ENCODE results near the gene XPNPEP2.

DNA sequence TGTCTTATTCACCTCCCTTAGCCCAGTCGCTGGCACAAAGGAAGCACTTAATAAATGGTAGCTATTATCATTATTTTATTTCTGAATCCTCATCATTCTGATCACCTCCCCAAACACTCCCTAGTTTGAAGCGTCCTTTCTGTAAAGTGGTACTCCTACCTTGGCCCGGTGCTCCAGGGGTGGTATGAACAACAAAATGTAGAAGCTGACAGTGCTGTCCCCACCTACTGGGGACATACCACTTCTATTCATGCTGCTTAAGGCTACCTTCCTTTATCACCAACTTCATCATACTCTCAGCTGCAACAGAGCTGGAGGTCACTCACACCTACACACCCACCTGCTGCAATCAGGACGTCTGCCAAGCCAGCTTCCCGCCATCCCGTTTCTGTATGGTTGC, 43.2 kb upstream of the XPNPEP2 start:
- TF ChIP-seq, protein P1, sequence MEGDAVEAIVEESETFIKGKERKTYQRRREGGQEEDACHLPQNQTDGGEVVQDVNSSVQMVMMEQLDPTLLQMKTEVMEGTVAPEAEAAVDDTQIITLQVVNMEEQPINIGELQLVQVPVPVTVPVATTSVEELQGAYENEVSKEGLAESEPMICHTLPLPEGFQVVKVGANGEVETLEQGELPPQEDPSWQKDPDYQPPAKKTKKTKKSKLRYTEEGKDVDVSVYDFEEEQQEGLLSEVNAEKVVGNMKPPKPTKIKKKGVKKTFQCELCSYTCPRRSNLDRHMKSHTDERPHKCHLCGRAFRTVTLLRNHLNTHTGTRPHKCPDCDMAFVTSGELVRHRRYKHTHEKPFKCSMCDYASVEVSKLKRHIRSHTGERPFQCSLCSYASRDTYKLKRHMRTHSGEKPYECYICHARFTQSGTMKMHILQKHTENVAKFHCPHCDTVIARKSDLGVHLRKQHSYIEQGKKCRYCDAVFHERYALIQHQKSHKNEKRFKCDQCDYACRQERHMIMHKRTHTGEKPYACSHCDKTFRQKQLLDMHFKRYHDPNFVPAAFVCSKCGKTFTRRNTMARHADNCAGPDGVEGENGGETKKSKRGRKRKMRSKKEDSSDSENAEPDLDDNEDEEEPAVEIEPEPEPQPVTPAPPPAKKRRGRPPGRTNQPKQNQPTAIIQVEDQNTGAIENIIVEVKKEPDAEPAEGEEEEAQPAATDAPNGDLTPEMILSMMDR (conservative IDR thresholded peaks at IDR 0.05 in 1 of 2, IDR thresholded peaks at IDR 0.05 in 1 of 2; ENCODE audit: extremely low read depth in 1 of 2, insufficient read depth in 1 of 2, low read depth in 1 of 2, low read length in 2 of 2): no peak
- no peak for TF ChIP-seq EZH2 (IDR thresholded peaks at IDR 0.05; ENCODE audit: borderline replicate concordance, low read length)

Data from mammary epithelial cell (primary cell).